B cell (primary cell): ENCODE measurements around the gene PTPN21. TPM values are rescaled to one million over a fixed set of nuclear protein-coding genes. Genes with fewer than 3 reads are reported as not detected.

Experiments used
- ATAC-seq: fragments of 200-7000 bp; cut with Tn5 transposase; one replicate; pipeline ENCODE4 v1.10.0; 2021; ENCODE audit warnings: low read depth, mild to moderate bottlenecking, moderate number of reproducible peaks, moderate library complexity
- CTCF ChIA-PET: fragments of 350-600 bp; sonication (Branson Sonifier 250); formaldehyde crosslinking; loops from one replicate; lab custom pipeline; 2021; ENCODE audit warnings: antibody characterized with exemption, inconsistent platforms; lab: Charles Lee
- POLR2A ChIA-PET: fragments of 350-600 bp; sonication (Branson Sonifier 250); formaldehyde crosslinking; loops from one replicate; lab custom pipeline; 2021; ENCODE audit warnings: antibody characterized with exemption; lab: Charles Lee
- DNase-seq: peaks from one replicate; pipeline ENCODE4 v3.0.0; 2013
- H2AFZ ChIP-seq: 2 replicates; pipeline ENCODE4 v1.6.1; 2012; ENCODE audit warnings: mild to moderate bottlenecking, low read depth, low read length; ENCODE audit not compliant: insufficient read depth, poor library complexity, severe bottlenecking
- H3K27ac ChIP-seq, 2 donors: 1 replicate in 1 of 2; 2 replicates in 1 of 2; pipeline ENCODE4 v1.5.1; 2012 to 2013; ENCODE audit warnings: low read length in 2 of 2, mild to moderate bottlenecking in 2 of 2, moderate library complexity in 1 of 2
- H3K27me3 ChIP-seq, 4 experiments: fragments of 200-600 bp in 1 of 4; sonication (generic) in 1 of 4; replicated peaks in 1 of 4; 1 replicate in 2 of 4; 2 replicates in 2 of 4; pipeline versions ENCODE4 v1.6.1 to v1.7.0; 2013 to 2016; ENCODE audit warnings: low read length in 3 of 4, mild to moderate bottlenecking in 2 of 4, mixed read lengths in 1 of 4, moderate library complexity in 1 of 4; ENCODE audit not compliant: insufficient read depth in 4 of 4, control insufficient read depth in 3 of 4; ENCODE audit errors: control extremely low read depth in 1 of 4
- H3K36me3 ChIP-seq, 2 experiments: replicated peaks in 1 of 2; 1 replicate in 1 of 2; 2 replicates in 1 of 2; pipeline versions ENCODE4 v1.6.1 to v1.7.1; 2013; ENCODE audit warnings: low read length in 1 of 2; ENCODE audit not compliant: insufficient read depth in 2 of 2, control insufficient read depth in 1 of 2; ENCODE audit errors: control extremely low read depth in 1 of 2, extremely low read depth in 1 of 2
- H3K4me1 ChIP-seq, 2 donors: fragments of 200-600 bp in 1 of 2; sonication (generic) in 1 of 2; 1 replicate in 1 of 2; 2 replicates in 1 of 2; pipeline versions ENCODE4 v1.5.1 to v1.6.1; 2013 to 2017; ENCODE audit warnings: low read length in 2 of 2; ENCODE audit not compliant: control insufficient read depth in 2 of 2, insufficient read depth in 2 of 2
- H3K4me2 ChIP-seq: replicated peaks from 2 replicates; pipeline ENCODE3; 2012; ENCODE audit warnings: mild to moderate bottlenecking, low read depth, low read length; ENCODE audit not compliant: poor library complexity, severe bottlenecking
- H3K4me3 ChIP-seq, 5 experiments: fragments of 200-600 bp in 1 of 5; sonication (generic) in 1 of 5; 1 replicate in 3 of 5; 2 replicates in 2 of 5; pipeline versions ENCODE4 v1.5.1 to v1.7.0; 2011 to 2016; ENCODE audit warnings: low read length in 4 of 5, mild to moderate bottlenecking in 4 of 5, low read depth in 2 of 5, control low read depth in 1 of 5, moderate library complexity in 1 of 5; ENCODE audit not compliant: insufficient read depth in 1 of 5; ENCODE audit errors: control extremely low read depth in 1 of 5, extremely low read depth in 1 of 5
- H3K79me2 ChIP-seq: fragments of 200-600 bp; sonication (generic); one replicate; pipeline ENCODE4 v1.6.0; 2016; ENCODE audit warnings: low read length; ENCODE audit not compliant: control insufficient read depth, insufficient read depth
- H3K9ac ChIP-seq: fragments of 200-600 bp; sonication (generic); 2 replicates; pipeline ENCODE4 v1.6.1; 2017; ENCODE audit warnings: mild to moderate bottlenecking, low read length, moderate library complexity
- H3K9me3 ChIP-seq, 3 donors: one replicate each; pipeline versions ENCODE4 v1.6.1 to v1.7.1; 2013; ENCODE audit warnings: low read length in 2 of 3; ENCODE audit not compliant: control insufficient read depth in 2 of 3, insufficient read depth in 1 of 3; ENCODE audit errors: control extremely low read depth in 1 of 3
- H4K20me1 ChIP-seq: 2 replicates; pipeline ENCODE4 v1.6.0; 2012; ENCODE audit warnings: mild to moderate bottlenecking, low read length; ENCODE audit not compliant: insufficient read depth, control insufficient read depth, poor library complexity, severe bottlenecking
- H3K27ac Mint-ChIP-seq: one replicate; pipeline ENCODE4 v1.8.0; 2021; ENCODE audit warnings: mixed read lengths
- H3K27me3 Mint-ChIP-seq: one replicate; pipeline ENCODE4 v1.8.0; 2021; ENCODE audit warnings: mixed read lengths
- H3K4me1 Mint-ChIP-seq: one replicate; pipeline ENCODE4 v1.8.0; 2021; ENCODE audit warnings: mixed read lengths
- H3K4me3 Mint-ChIP-seq: one replicate; pipeline ENCODE4 v1.8.0; 2021; ENCODE audit warnings: mixed read lengths
- H3K9me3 Mint-ChIP-seq: one replicate; pipeline ENCODE4 v1.8.0; 2022; ENCODE audit warnings: mixed read lengths; ENCODE audit not compliant: insufficient read depth
- EZH2 ChIP-seq: IDR thresholded peaks from 2 replicates; pipeline ENCODE4 v1.6.1; 2012; ENCODE audit warnings: borderline replicate concordance, low read depth, mild to moderate bottlenecking, moderate library complexity, low read length; ENCODE audit not compliant: insufficient read depth, poor library complexity, severe bottlenecking
- WGBS: methylation state at CpG from one replicate; pipeline ENCODE4 v1.1.5; 2013; ENCODE audit warnings: missing lambda C conversion rate; ENCODE audit not compliant: insufficient coverage; 5-methylcytosine and 5-hydroxymethylcytosine counted together
- intact Hi-C: fragments of 100-400 bp; cut with micrococcal nuclease; formaldehyde crosslinking; loops from one replicate; pipeline ENCODE4 v1.10.0; 2022
- polyA plus RNA-seq: library from polyadenylated mRNA; depleted of rRNA; stranded (reverse); fragments of >200 nt; gene quantifications from 2 replicates; pipeline ENCODE4 v1.2.3, GENCODE V29; 2012
- total RNA-seq, 2 donors: library from RNA; stranded (reverse); fragments of 120-200 nt in 1 of 2; gene quantifications; 1 replicate in 1 of 2; 2 replicates in 1 of 2; pipeline versions ENCODE4 v1.2.3 to v1.2.4, GENCODE V29; 2013 to 2022
- TF ChIP-seq, protein P1 (sequence below): fragments of 200-600 bp; IDR thresholded peaks from one replicate; pipeline ENCODE4 v1.8.0; 2022; ENCODE audit warnings: antibody characterized with exemption, mild to moderate bottlenecking

The PTPN21 gene
- total and polyA plus RNA-seq, 2 donors (not counting 1 experiment from before 2014, with no cell fraction given), result not detected

DNA sequence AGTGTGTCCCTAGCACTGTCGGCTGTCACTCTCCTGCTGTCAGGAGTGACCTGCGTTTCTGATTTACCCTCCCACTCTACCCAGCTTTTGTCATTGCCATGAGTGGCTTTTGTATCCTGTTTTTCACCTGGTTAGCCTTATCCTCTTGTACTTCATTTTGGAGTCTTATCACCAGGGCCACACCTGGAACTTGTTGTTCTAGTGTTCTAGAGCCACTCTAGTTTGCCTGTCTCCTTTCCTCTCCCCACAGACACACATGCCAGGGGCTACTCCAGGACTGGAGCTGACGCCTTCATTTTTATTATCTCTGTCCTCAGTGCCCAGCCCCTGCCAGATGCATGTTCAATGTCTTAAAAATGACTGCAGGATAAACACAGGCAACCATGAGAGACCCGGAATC, 42.2 kb upstream of the PTPN21 start:
- no peak for TF ChIP-seq EZH2
- TF ChIP-seq, protein P1, sequence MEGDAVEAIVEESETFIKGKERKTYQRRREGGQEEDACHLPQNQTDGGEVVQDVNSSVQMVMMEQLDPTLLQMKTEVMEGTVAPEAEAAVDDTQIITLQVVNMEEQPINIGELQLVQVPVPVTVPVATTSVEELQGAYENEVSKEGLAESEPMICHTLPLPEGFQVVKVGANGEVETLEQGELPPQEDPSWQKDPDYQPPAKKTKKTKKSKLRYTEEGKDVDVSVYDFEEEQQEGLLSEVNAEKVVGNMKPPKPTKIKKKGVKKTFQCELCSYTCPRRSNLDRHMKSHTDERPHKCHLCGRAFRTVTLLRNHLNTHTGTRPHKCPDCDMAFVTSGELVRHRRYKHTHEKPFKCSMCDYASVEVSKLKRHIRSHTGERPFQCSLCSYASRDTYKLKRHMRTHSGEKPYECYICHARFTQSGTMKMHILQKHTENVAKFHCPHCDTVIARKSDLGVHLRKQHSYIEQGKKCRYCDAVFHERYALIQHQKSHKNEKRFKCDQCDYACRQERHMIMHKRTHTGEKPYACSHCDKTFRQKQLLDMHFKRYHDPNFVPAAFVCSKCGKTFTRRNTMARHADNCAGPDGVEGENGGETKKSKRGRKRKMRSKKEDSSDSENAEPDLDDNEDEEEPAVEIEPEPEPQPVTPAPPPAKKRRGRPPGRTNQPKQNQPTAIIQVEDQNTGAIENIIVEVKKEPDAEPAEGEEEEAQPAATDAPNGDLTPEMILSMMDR, result no peak
- Mint-ChIP-seq H3K4me3 (no peak overlapping the region), H3K27me3 (no peaks in the 10 kb centered on the region), H3K27ac (no peak overlapping the region), H3K4me1 (peaks cover 21% of the 10 kb centered on the region), H3K9me3 (no peaks in the 10 kb centered on the region)
- no peak for ATAC-seq
- no peaks in the 10 kb centered on the region for H3K27me3 ChIP-seq
- 100% methylated on average over 3 of the region's 4 CpGs for WGBS
- CTCF ChIA-PET, result no interaction called here
- no peak overlapping the region for H2AFZ ChIP-seq
- no peaks in the 10 kb centered on the region for H3K79me2 ChIP-seq
- H3K9me3 ChIP-seq, result no peaks in the 10 kb centered on the region
- no peak overlapping the region for H3K27ac ChIP-seq
- intact Hi-C loops, result no loop called here
- H3K36me3 ChIP-seq, result peaks cover 0 to 47% of the 10 kb centered on the region in 2 experiments
- H4K20me1 ChIP-seq, result no peaks in the 10 kb centered on the region
- POLR2A ChIA-PET, result no interaction called here
- no peak for DNase-seq
- peaks cover 8 to 15% of the 10 kb centered on the region in 2 donors for H3K4me1 ChIP-seq
- H3K4me3 ChIP-seq, result no peak overlapping the region
- H3K4me2 ChIP-seq, result no peak overlapping the region
- no peak overlapping the region for H3K9ac ChIP-seq

DNA sequence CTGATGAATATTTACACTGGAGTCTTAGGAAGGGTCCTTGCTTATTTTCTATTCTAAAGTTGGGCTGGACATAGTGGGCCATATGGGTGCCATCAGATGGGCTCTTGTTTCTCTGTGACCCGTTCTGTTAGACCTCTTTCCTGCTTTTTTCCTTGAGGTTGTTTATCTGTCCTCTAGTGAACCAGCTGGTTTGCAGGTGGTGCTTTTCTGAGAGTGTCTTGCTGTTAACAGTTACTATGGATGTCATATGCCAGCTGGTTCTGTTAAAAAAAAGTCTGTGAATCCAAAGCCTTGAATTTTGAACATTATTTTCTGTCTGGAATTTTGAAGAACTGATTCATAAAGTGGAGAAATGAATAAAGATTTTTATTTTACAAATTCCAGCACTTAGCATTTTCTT, 37.2 kb upstream of the PTPN21 start:
- no peak overlapping the region for H3K4me3 ChIP-seq
- Mint-ChIP-seq H3K4me1 (peaks cover 5% of the 10 kb centered on the region), H3K27ac (no peak overlapping the region), H3K27me3 (no peaks in the 10 kb centered on the region), H3K9me3 (no peaks in the 10 kb centered on the region), H3K4me3 (no peak overlapping the region)
- H3K9me3 ChIP-seq, result no peaks in the 10 kb centered on the region
- H3K27ac ChIP-seq, result no peak overlapping the region
- intact Hi-C loops, result no loop called here
- no peak overlapping the region for H2AFZ ChIP-seq
- 75% methylated on average over 1 of the region's 1 CpG for WGBS
- TF ChIP-seq EZH2, result no peak
- TF ChIP-seq, protein P1, result no peak
- DNase-seq, result no peak
- H3K4me2 ChIP-seq, result no peak overlapping the region
- POLR2A ChIA-PET, result no interaction called here
- no peaks in the 10 kb centered on the region for H3K27me3 ChIP-seq
- H3K36me3 ChIP-seq, result peaks cover 0 to 25% of the 10 kb centered on the region in 2 experiments
- no peaks in the 10 kb centered on the region for H3K4me1 ChIP-seq
- no peaks in the 10 kb centered on the region for H4K20me1 ChIP-seq
- CTCF ChIA-PET, result no interaction called here
- H3K9ac ChIP-seq, result no peak overlapping the region
- no peaks in the 10 kb centered on the region for H3K79me2 ChIP-seq
- ATAC-seq, result no peak
